IPS DF 6.9 (cell line): ENCODE results near the gene FARS2.

ENCODE experiments used
- DNase-seq: peaks from one replicate; pipeline ENCODE4 v3.0.0-alpha.2; 2013; ENCODE audit warnings: low read depth, low spot score
- H3K27ac ChIP-seq: one replicate; pipeline ENCODE4 v1.5.1; 2013; ENCODE audit warnings: low read length, control low read depth
- H3K27me3 ChIP-seq: 2 replicates; pipeline ENCODE4 v1.6.1; 2013; ENCODE audit warnings: mild to moderate bottlenecking, low read length; ENCODE audit not compliant: control insufficient read depth, insufficient read depth
- H3K36me3 ChIP-seq: 2 replicates; pipeline ENCODE4 v1.6.1; 2013; ENCODE audit warnings: low read length; ENCODE audit not compliant: control insufficient read depth, insufficient read depth
- H3K4me1 ChIP-seq: 2 replicates; pipeline ENCODE4 v1.6.1; 2013; ENCODE audit warnings: low read length; ENCODE audit not compliant: control insufficient read depth, insufficient read depth
- H3K4me3 ChIP-seq: 2 replicates; pipeline ENCODE4 v1.5.1; 2013; ENCODE audit warnings: mild to moderate bottlenecking, low read length
- H3K9me3 ChIP-seq: 2 replicates; pipeline ENCODE4 v1.6.1; 2013; ENCODE audit warnings: low read length, inconsistent platforms; ENCODE audit not compliant: control insufficient read depth, insufficient read depth
- WGBS: extraction: QIAGEN DNeasy Blood & Tissue Kit; methylation state at CpG from one replicate; pipeline ENCODE4 v1.1.7; 2013; ENCODE audit warnings: mixed read lengths, missing lambda C conversion rate; ENCODE audit not compliant: insufficient read length, insufficient coverage; 5-methylcytosine and 5-hydroxymethylcytosine counted together

The FARS2 gene

GRCh38 chr6:5388326-5388725 lies 127.0 kb downstream of the FARS2 start:
- H3K4me3 ChIP-seq, result no peak overlapping the region
- DNase-seq, result no peak
- 100% methylated on average over 1 of the region's 3 CpGs for WGBS

GRCh38 chr6:5389086-5389745 lies 127.9 kb downstream of the FARS2 start:
- Histone ChIP-seq H3K9me3 (no peaks in the 10 kb centered on the region), H3K27ac (no peak overlapping the region), H3K4me1 (no peaks in the 10 kb centered on the region), H3K36me3 (no peaks in the 10 kb centered on the region), H3K4me3 (no peak overlapping the region), H3K27me3 (no peaks in the 10 kb centered on the region)
- no peak for DNase-seq
- WGBS, result no CpG with 5 or more reads among the region's 6 CpGs

More at GRCh38 chr6:5388326-5388725, 127.0 kb downstream of the FARS2 start:
- Histone ChIP-seq H3K27me3 (no peaks in the 10 kb centered on the region), H3K9me3 (no peaks in the 10 kb centered on the region), H3K4me1 (no peaks in the 10 kb centered on the region), H3K27ac (no peak overlapping the region), H3K36me3 (no peaks in the 10 kb centered on the region)

- no peaks in the 10 kb centered on the region for H3K4me1 ChIP-seq
- no peaks in the 10 kb centered on the region for H3K36me3 ChIP-seq
- no CpG with 5 or more reads among the region's 3 CpGs for WGBS
- no peak overlapping the region for H3K4me3 ChIP-seq
- H3K27ac ChIP-seq, result no peak overlapping the region
- no peak for DNase-seq
- H3K9me3 ChIP-seq, result no peaks in the 10 kb centered on the region
- H3K27me3 ChIP-seq, result no peaks in the 10 kb centered on the region
These were observed 128.9 kb downstream of the FARS2 start for GRCh38 chr6:5390177-5390576.

GRCh38 chr6:5394280-5394679 lies 133.0 kb downstream of the FARS2 start:
- Histone ChIP-seq H3K4me1 (no peaks in the 10 kb centered on the region), H3K9me3 (no peaks in the 10 kb centered on the region), H3K27ac (no peak overlapping the region), H3K36me3 (no peaks in the 10 kb centered on the region), H3K4me3 (no peak overlapping the region), H3K27me3 (no peaks in the 10 kb centered on the region)
- DNase-seq, result no peak
- WGBS, result no CpG with 5 or more reads among the region's 4 CpGs

- Histone ChIP-seq H3K27ac (no peak overlapping the region), H3K36me3 (no peaks in the 10 kb centered on the region), H3K4me1 (no peaks in the 10 kb centered on the region), H3K4me3 (no peak overlapping the region), H3K9me3 (no peaks in the 10 kb centered on the region), H3K27me3 (no peaks in the 10 kb centered on the region)
- DNase-seq, result no peak
These were observed 134.4 kb downstream of the FARS2 start for GRCh38 chr6:5395719-5396118.

GRCh38 chr6:5398530-5398929 lies 137.2 kb downstream of the FARS2 start:
- no peak for DNase-seq
- no peaks in the 10 kb centered on the region for H3K27me3 ChIP-seq
- no peak overlapping the region for H3K4me3 ChIP-seq
- WGBS, result no CpG with 5 or more reads among the region's 1 CpG
- no peaks in the 10 kb centered on the region for H3K9me3 ChIP-seq
- no peak overlapping the region for H3K27ac ChIP-seq
- H3K36me3 ChIP-seq, result no peaks in the 10 kb centered on the region
- H3K4me1 ChIP-seq, result no peaks in the 10 kb centered on the region

GRCh38 chr6:5399391-5399790 lies 138.1 kb downstream of the FARS2 start:
- Histone ChIP-seq H3K27ac (no peak overlapping the region), H3K36me3 (no peaks in the 10 kb centered on the region), H3K4me3 (no peak overlapping the region), H3K27me3 (no peaks in the 10 kb centered on the region), H3K4me1 (no peaks in the 10 kb centered on the region), H3K9me3 (no peaks in the 10 kb centered on the region)
- WGBS, result no CpG with 5 or more reads among the region's 2 CpGs
- no peak for DNase-seq

GRCh38 chr6:5401845-5402738 lies 140.8 kb downstream of the FARS2 start:
- no peak for DNase-seq
- H3K36me3 ChIP-seq, result no peaks in the 10 kb centered on the region
- no peak overlapping the region for H3K27ac ChIP-seq
- H3K27me3 ChIP-seq, result no peaks in the 10 kb centered on the region
- no CpG with 5 or more reads among the region's 4 CpGs for WGBS
- no peaks in the 10 kb centered on the region for H3K9me3 ChIP-seq
- H3K4me1 ChIP-seq, result no peaks in the 10 kb centered on the region
- no peak overlapping the region for H3K4me3 ChIP-seq

GRCh38 chr6:5403076-5403475 lies 141.8 kb downstream of the FARS2 start:
- no peak for DNase-seq
- H3K36me3 ChIP-seq, result no peaks in the 10 kb centered on the region
- H3K9me3 ChIP-seq, result no peaks in the 10 kb centered on the region
- H3K27ac ChIP-seq, result no peak overlapping the region
- H3K27me3 ChIP-seq, result no peaks in the 10 kb centered on the region
- WGBS, result no CpG with 5 or more reads among the region's 3 CpGs
- no peak overlapping the region for H3K4me3 ChIP-seq
- H3K4me1 ChIP-seq, result no peaks in the 10 kb centered on the region

GRCh38 chr6:5403609-5404008 lies 142.3 kb downstream of the FARS2 start:
- no peak for DNase-seq
- no peaks in the 10 kb centered on the region for H3K27me3 ChIP-seq
- H3K27ac ChIP-seq, result no peak overlapping the region
- no peaks in the 10 kb centered on the region for H3K4me1 ChIP-seq
- no peaks in the 10 kb centered on the region for H3K9me3 ChIP-seq
- H3K36me3 ChIP-seq, result no peaks in the 10 kb centered on the region
- H3K4me3 ChIP-seq, result no peak overlapping the region

- no peaks in the 10 kb centered on the region for H3K27me3 ChIP-seq
- H3K4me3 ChIP-seq, result no peak overlapping the region
- no peak for DNase-seq
- no peaks in the 10 kb centered on the region for H3K36me3 ChIP-seq
- no peaks in the 10 kb centered on the region for H3K4me1 ChIP-seq
- no peaks in the 10 kb centered on the region for H3K9me3 ChIP-seq
- H3K27ac ChIP-seq, result no peak overlapping the region
- no CpG with 5 or more reads among the region's 4 CpGs for WGBS
These were observed 144.7 kb downstream of the FARS2 start for GRCh38 chr6:5405976-5406375.
